B cell (primary cell): ENCODE results near the gene TEKT4.

Experiments
- CTCF ChIP-seq: fragments of 200-600 bp; IDR thresholded peaks from one replicate; pipeline ENCODE4 v1.8.0; 2022; ENCODE audit warnings: antibody characterized with exemption, mild to moderate bottlenecking
- EZH2 ChIP-seq: IDR thresholded peaks from 2 replicates; pipeline ENCODE4 v1.6.1; 2012; ENCODE audit warnings: borderline replicate concordance, low read depth, mild to moderate bottlenecking, moderate library complexity, low read length; ENCODE audit not compliant: insufficient read depth, poor library complexity, severe bottlenecking

GRCh38 chr2:94877129-94877528 lies 5.9 kb downstream of the TEKT4 start:
- TF ChIP-seq CTCF (no peak), EZH2 (no peak)
